IMR-90 (cell line): ENCODE data around the gene ZNF503. TPM values are rescaled to one million over a fixed set of nuclear protein-coding genes. Genes with fewer than 3 reads are reported as not detected.

ENCODE experiments used
- ATAC-seq: fragments of 200-7000 bp; cut with Tn5 transposase; 2 replicates; pipeline ENCODE4 v1.9.1; 2020; ENCODE audit warnings: low read depth, mild to moderate bottlenecking, moderate library complexity
- BruUV-seq: library from RNA; stranded (reverse); fragments of 400-500 nt; replicated peaks from 2 replicates; lab custom pipeline; 2021; lab: Mats Ljungman, UMichigan
- CTCF ChIA-PET: fragments of 300-600 bp; formaldehyde crosslinking; extraction: SDS; loops from one replicate; lab custom pipeline; 2021; ENCODE audit warnings: antibody characterized with exemption; lab: Yijun Ruan, JAX
- POLR2A ChIA-PET: fragments of 300-600 bp; sonication (Branson Sonifier 250); formaldehyde crosslinking; loops from one replicate; lab custom pipeline; 2022; ENCODE audit warnings: antibody characterized with exemption; ENCODE audit not compliant: unreplicated experiment; lab: Charles Lee
- DNase-seq: peaks from one replicate; pipeline ENCODE4 v3.0.0; 2013
- H2AFZ ChIP-seq: replicated peaks from 2 replicates; pipeline ENCODE3; 2013; ENCODE audit warnings: low read length, mild to moderate bottlenecking; ENCODE audit not compliant: poor library complexity
- H2AK5ac ChIP-seq: 2 replicates; pipeline ENCODE4 v1.6.1; 2013; ENCODE audit warnings: low read depth, low read length, inconsistent platforms
- H2AK9ac ChIP-seq: replicated peaks from 2 replicates; pipeline ENCODE3; 2013; ENCODE audit warnings: mild to moderate bottlenecking, low read depth, low read length, moderate library complexity; ENCODE audit not compliant: poor library complexity
- H2BK120ac ChIP-seq: 2 replicates; pipeline ENCODE4 v1.6.1; 2013; ENCODE audit warnings: low read depth, low read length, inconsistent platforms
- H2BK15ac ChIP-seq: 3 replicates; pipeline ENCODE4 v1.6.1; 2013; ENCODE audit warnings: low read depth, low read length, inconsistent platforms
- H2BK20ac ChIP-seq: 2 replicates; pipeline ENCODE4 v1.6.1; 2013; ENCODE audit warnings: low read depth, mild to moderate bottlenecking, inconsistent platforms, low read length, moderate library complexity
- H2BK5ac ChIP-seq: 2 replicates; pipeline ENCODE4 v1.6.1; 2013; ENCODE audit warnings: mild to moderate bottlenecking, low read depth, low read length, inconsistent platforms; ENCODE audit not compliant: poor library complexity, severe bottlenecking
- H3K14ac ChIP-seq: replicated peaks from 2 replicates; pipeline ENCODE4 v1.6.1; 2013; ENCODE audit warnings: low read depth, low read length, inconsistent platforms
- H3K18ac ChIP-seq: 2 replicates; pipeline ENCODE4 v1.6.1; 2013; ENCODE audit warnings: low read depth, low read length, control low read depth
- H3K23ac ChIP-seq: 2 replicates; pipeline ENCODE4 v1.6.1; 2013; ENCODE audit warnings: low read depth, low read length, inconsistent platforms
- H3K27ac ChIP-seq: 2 replicates; pipeline ENCODE4 v1.5.1; 2013; ENCODE audit warnings: mild to moderate bottlenecking, control low read depth, low read length; ENCODE audit not compliant: insufficient read depth
- H3K27me3 ChIP-seq: 2 replicates; pipeline ENCODE4 v1.6.1; 2013; ENCODE audit warnings: low read length; ENCODE audit not compliant: control insufficient read depth, insufficient read depth
- H3K36me3 ChIP-seq: 2 replicates; pipeline ENCODE4 v1.6.1; 2013; ENCODE audit warnings: low read length, mixed read lengths; ENCODE audit not compliant: control insufficient read depth, insufficient read depth
- H3K4ac ChIP-seq: 2 replicates; pipeline ENCODE4 v1.6.1; 2013; ENCODE audit warnings: low read depth, low read length, inconsistent platforms
- H3K4me1 ChIP-seq: 2 replicates; pipeline ENCODE4 v1.6.1; 2013; ENCODE audit warnings: low read length, mixed read lengths; ENCODE audit not compliant: control insufficient read depth, insufficient read depth
- H3K4me2 ChIP-seq: 2 replicates; pipeline ENCODE4 v1.6.1; 2013; ENCODE audit warnings: low read depth, mild to moderate bottlenecking, control low read depth, low read length, moderate library complexity
- H3K4me3 ChIP-seq: 2 replicates; pipeline ENCODE4 v1.5.1; 2013; ENCODE audit warnings: low read depth, mild to moderate bottlenecking, control low read depth, low read length, moderate library complexity; ENCODE audit not compliant: insufficient read depth
- H3K56ac ChIP-seq: 2 replicates; pipeline ENCODE4 v1.6.1; 2013; ENCODE audit warnings: low read length, inconsistent platforms; ENCODE audit not compliant: insufficient read depth; ENCODE audit errors: extremely low read depth
- H3K79me1 ChIP-seq, 2 experiments: 2 replicates each; pipeline ENCODE4 v1.6.1; 2013; ENCODE audit warnings: low read length in 2 of 2, inconsistent platforms in 1 of 2, low read depth in 1 of 2
- H3K9ac ChIP-seq: 2 replicates; pipeline ENCODE4 v1.6.1; 2013; ENCODE audit warnings: low read depth, low read length, control low read depth
- H3K9me1 ChIP-seq: 2 replicates; pipeline ENCODE4 v1.6.1; 2013; ENCODE audit warnings: low read length, inconsistent platforms; ENCODE audit not compliant: insufficient read depth
- H3K9me3 ChIP-seq: 2 replicates; pipeline ENCODE4 v1.6.1; 2013; ENCODE audit warnings: low read length; ENCODE audit not compliant: control insufficient read depth, insufficient read depth
- H4K20me1 ChIP-seq: 2 replicates; pipeline ENCODE4 v1.6.1; 2013; ENCODE audit warnings: low read length, inconsistent platforms; ENCODE audit not compliant: insufficient read depth
- H4K5ac ChIP-seq: 2 replicates; pipeline ENCODE4 v1.6.1; 2013; ENCODE audit warnings: mild to moderate bottlenecking, low read depth, low read length, control low read depth
- H4K8ac ChIP-seq, 2 experiments: 2 replicates each; pipeline ENCODE4 v1.6.1; 2013; ENCODE audit warnings: low read depth in 2 of 2, low read length in 2 of 2, control low read depth in 1 of 2, inconsistent platforms in 1 of 2
- H4K91ac ChIP-seq: 2 replicates; pipeline ENCODE4 v1.6.1; 2013; ENCODE audit warnings: low read depth, low read length, inconsistent platforms; ENCODE audit not compliant: insufficient read depth
- CEBPB ChIP-seq: IDR thresholded peaks from 2 replicates; pipeline ENCODE4 v1.6.1; 2012; ENCODE audit warnings: low read depth, low read length, improper control_type of control experiment
- CTCF ChIP-seq: conservative IDR thresholded peaks from 2 replicates; pipeline ENCODE4 v1.5.1; 2012; ENCODE audit warnings: mild to moderate bottlenecking, low read depth, low read length, improper control_type of control experiment
- ELK1 ChIP-seq: fragments of 150-350 bp; IDR thresholded peaks from 2 replicates; pipeline ENCODE4 v1.6.1; 2016; ENCODE audit warnings: low read depth, mild to moderate bottlenecking, low read length, moderate library complexity, borderline replicate concordance
- FOS ChIP-seq: fragments of 150-350 bp; IDR thresholded peaks from 2 replicates; pipeline ENCODE4 v1.6.1; 2016; ENCODE audit warnings: low read depth, low read length
- MAFK ChIP-seq: IDR thresholded peaks from 2 replicates; pipeline ENCODE4 v1.6.1; 2012; ENCODE audit warnings: low read depth, low read length, improper control_type of control experiment
- MXI1 ChIP-seq: IDR thresholded peaks from 2 replicates; pipeline ENCODE4 v1.6.1; 2012; ENCODE audit warnings: low read depth, mild to moderate bottlenecking, low read length, moderate library complexity, borderline replicate concordance
- NFE2L2 ChIP-seq: fragments of 150-350 bp; IDR thresholded peaks from 2 replicates; pipeline ENCODE4 v1.6.1; 2016; ENCODE audit warnings: low read depth, mild to moderate bottlenecking, low read length
- RAD21 ChIP-seq: IDR thresholded peaks from 2 replicates; pipeline ENCODE4 v1.6.1; 2012; ENCODE audit warnings: low read length, improper control_type of control experiment
- RFX5 ChIP-seq: IDR thresholded peaks from 2 replicates; pipeline ENCODE4 v1.8.0; 2012; ENCODE audit warnings: low read depth, mild to moderate bottlenecking, low read length, moderate library complexity
- SMC3 ChIP-seq: fragments of 150-350 bp; IDR thresholded peaks from 2 replicates; pipeline ENCODE4 v1.6.1; 2016; ENCODE audit warnings: low read depth, mild to moderate bottlenecking, antibody characterized with exemption, low read length, moderate library complexity
- WGBS, 2 experiments: methylation state at CpG; one replicate each; pipeline versions ENCODE4 v1.1.5 to v1.1.7; 2013; ENCODE audit warnings: missing lambda C conversion rate in 2 of 2; ENCODE audit not compliant: insufficient read length in 1 of 2; ENCODE audit errors: extremely low coverage in 2 of 2; 5-methylcytosine and 5-hydroxymethylcytosine counted together
- dilution Hi-C: fragments of 300-500 bp; cut with HindIII; formaldehyde crosslinking; loops from one replicate; pipeline ENCODE4 v1.14.3; 2018; ENCODE audit warnings: low sequenced_read_pairs; ENCODE audit not compliant: unreplicated experiment
- in situ Hi-C: fragments of 300-500 bp; cut with MboI; formaldehyde crosslinking; loops from 3 replicates; pipeline ENCODE4 v1.14.3; 2019; ENCODE audit warnings: low sequenced_read_pairs, inconsistent platforms, mixed read lengths
- intact Hi-C: fragments of 100-400 bp; cut with micrococcal nuclease; formaldehyde crosslinking; loops from 2 replicates; pipeline ENCODE4 v1.10.0; 2022
- polyA plus RNA-seq, 3 experiments: library from polyadenylated mRNA; depleted of rRNA; stranded (reverse); fragments of >200 nt; gene quantifications; 2 replicates each; pipeline ENCODE4 v1.2.3, GENCODE V29; 2012; ENCODE audit warnings: low replicate concordance in 1 of 3
- total RNA-seq: library from RNA; depleted of rRNA; stranded (reverse); fragments of >200 nt; gene quantifications from 2 replicates; pipeline ENCODE4 v1.2.3, GENCODE V29; 2012

Gene ZNF503
- total and polyA plus RNA-seq, 2 of the 4 experiments (the other 2 are of a cell fraction): 0.36 to 5.8 TPM

DNA sequence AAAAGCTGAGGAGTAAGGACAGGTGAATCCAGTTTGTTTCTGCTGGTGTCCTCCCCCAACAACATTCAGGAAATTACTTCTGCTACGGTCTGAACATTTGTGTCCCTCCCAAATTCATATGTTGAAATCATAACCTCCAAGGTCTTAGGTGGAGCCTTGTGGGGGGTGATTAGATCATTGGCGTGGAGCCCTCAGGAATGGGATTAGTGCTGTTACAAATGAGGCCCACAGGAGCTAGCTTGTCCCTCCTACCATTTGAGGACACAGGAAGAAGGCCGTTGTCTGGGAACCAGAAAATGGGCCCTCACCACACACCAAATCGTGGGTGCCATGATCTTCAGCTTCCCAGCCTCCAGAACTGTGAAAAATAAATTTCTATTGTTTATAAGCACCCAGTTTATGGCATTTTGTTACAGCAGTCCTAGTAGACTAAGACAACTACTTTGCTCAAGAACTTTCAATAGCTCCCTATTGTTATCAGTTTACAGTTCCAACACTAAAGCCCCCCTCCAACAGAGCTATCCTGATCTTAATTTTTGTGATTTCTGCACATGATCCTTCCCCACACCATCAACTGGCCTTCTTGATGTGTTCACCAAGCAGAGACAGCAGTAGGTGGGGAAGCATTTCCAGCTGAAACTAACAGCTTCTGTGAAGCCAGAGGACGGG lies 27.7 kb upstream of the ZNF503 start:
- no peak for DNase-seq
- WGBS, 2 experiments: 100% methylated on average over 1 of the region's 5 CpGs; no CpG with 5 or more reads in 1 of the 2 experiments
- in situ Hi-C loops: no loop called here
- Histone ChIP-seq H2AK5ac (no peak overlapping the region), H3K4me3 (no peak overlapping the region), H3K18ac (no peak overlapping the region), H3K36me3 (no peaks in the 10 kb centered on the region), H3K14ac (no peak overlapping the region), H3K79me1 (no peaks in the 10 kb centered on the region), H3K9ac (no peak overlapping the region), H3K56ac (no peak overlapping the region), H3K27me3 (peaks cover 17% of the 10 kb centered on the region), H4K20me1 (no peaks in the 10 kb centered on the region), H3K9me3 (no peaks in the 10 kb centered on the region), H4K5ac (no peak overlapping the region), H3K9me1 (no peaks in the 10 kb centered on the region), H2AFZ (no peak overlapping the region), H3K4me2 (no peak overlapping the region), H2BK15ac (no peak overlapping the region), H3K27ac (no peak overlapping the region), H3K4ac (no peak overlapping the region), H4K91ac (no peak overlapping the region), H2AK9ac (no peak overlapping the region), H4K8ac (no peak overlapping the region; a peak in 1 of 4 replicates), H3K23ac (no peak overlapping the region), H3K4me1 (peaks cover 6% of the 10 kb centered on the region; the same call in 1 of the 2 replicates), H2BK20ac (no peak overlapping the region), H2BK5ac (no peak overlapping the region), H2BK120ac (no peak overlapping the region)
- no peak for ATAC-seq
- TF ChIP-seq RAD21 (no peak), NFE2L2 (no peak), ELK1 (no peak), SMC3 (no peak), CTCF (no peak), MXI1 (no peak), RFX5 (no peak), CEBPB (no peak), MAFK (no peak), FOS (no peak)
- no TSS peak for BruUV-seq
- POLR2A ChIA-PET: no interaction called here
- CTCF ChIA-PET: interaction anchor here (0.6 to 1.0 kb wide), 2 partner anchors 8 to 14 kb away, joined by 3 read pairs; no protein-coding TSS in a partner anchor
- dilution Hi-C loops: no loop called here
- intact Hi-C loops: no loop called here
